Tibial nerve (tissue), 4 donors: ENCODE measurements around the gene PTPRD. TPM values are rescaled to one million over a fixed set of nuclear protein-coding genes. Genes with fewer than 3 reads are reported as not detected.

ENCODE experiments used
- DNase-seq, 2 donors: peaks; one replicate each; pipeline ENCODE4 v3.0.0-alpha.2; 2019; ENCODE audit warnings: low spot score in 2 of 2
- H3K27ac ChIP-seq, 4 donors: fragments of 200-600 bp; sonication (generic) in 3 of 4; one replicate each; pipeline ENCODE4 v1.5.1; 2017 to 2019; ENCODE audit warnings: mild to moderate bottlenecking in 1 of 4
- H3K27me3 ChIP-seq, 2 donors: fragments of 200-600 bp; sonication (generic) in 1 of 2; one replicate each; pipeline versions ENCODE4 v1.5.1 to v1.6.0; 2017 to 2019
- H3K36me3 ChIP-seq, 3 donors: fragments of 200-600 bp; sonication (generic); one replicate each; pipeline ENCODE4 v1.5.1; 2018 to 2019
- H3K4me1 ChIP-seq, 4 donors: fragments of 200-600 bp; sonication (generic) in 3 of 4; one replicate each; pipeline ENCODE4 v1.5.1; 2017 to 2019
- H3K4me3 ChIP-seq, 4 donors: fragments of 200-600 bp; sonication (generic) in 3 of 4; one replicate each; pipeline ENCODE4 v1.5.1; 2017 to 2019; ENCODE audit warnings: mild to moderate bottlenecking in 1 of 4, moderate library complexity in 1 of 4
- H3K9me3 ChIP-seq, 4 donors: fragments of 200-600 bp; sonication (generic) in 3 of 4; one replicate each; pipeline ENCODE4 v1.5.1; 2017 to 2019
- CTCF ChIP-seq, 5 experiments: fragments of 200-600 bp in 3 of 5; fragments of 450-650 bp in 2 of 5; sonication (generic) in 3 of 5; IDR thresholded peaks; one replicate each; pipeline ENCODE4 v1.5.1; 2016 to 2019; ENCODE audit warnings: antibody characterized with exemption in 5 of 5, mild to moderate bottlenecking in 3 of 5, moderate library complexity in 2 of 5
- EP300 ChIP-seq, 2 donors: sonication (generic); formaldehyde crosslinking; IDR thresholded peaks; one replicate each; pipeline ENCODE4 v1.6.1; 2017; ENCODE audit warnings: antibody characterized with exemption in 2 of 2, mild to moderate bottlenecking in 1 of 2
- POLR2A ChIP-seq, 2 donors: fragments of 450-650 bp; IDR thresholded peaks; one replicate each; pipeline ENCODE4 v1.6.1; 2017; ENCODE audit warnings: antibody characterized with exemption in 2 of 2, mild to moderate bottlenecking in 2 of 2, moderate library complexity in 2 of 2
- WGBS, 2 donors: methylation state at CpG; one replicate each; pipeline ENCODE4 v1.1.5; 2018; 5-methylcytosine and 5-hydroxymethylcytosine counted together
- total RNA-seq, 4 donors: library from RNA; depleted of rRNA; stranded (reverse); fragments of >200 nt; gene quantifications; one replicate each; pipeline ENCODE4 v1.1.0, GENCODE V29; 2016

PTPRD gene
- total RNA-seq, 4 donors from 2014 or later, result 1.7 to 13.2 (median 5.1) TPM

GRCh38 chr9:8628791-8629190 lies 1984.0 kb downstream of the PTPRD start:
- Histone ChIP-seq H3K27ac (no peak overlapping the region), H3K36me3 (no peaks in the 10 kb centered on the region), H3K9me3 (no peaks in the 10 kb centered on the region), H3K4me1 (no peaks in the 10 kb centered on the region), H3K4me3 (no peak overlapping the region), H3K27me3 (no peaks in the 10 kb centered on the region)
- TF ChIP-seq CTCF (IDR thresholded peaks at IDR 0.05) (no peak), POLR2A (IDR thresholded peaks at IDR 0.05) (no peak), EP300 (IDR thresholded peaks at IDR 0.05) (no peak)
- DNase-seq, result no peak

GRCh38 chr9:8627976-8628679 lies 1984.7 kb downstream of the PTPRD start:
- Histone ChIP-seq H3K9me3 (no peaks in the 10 kb centered on the region), H3K4me1 (no peaks in the 10 kb centered on the region), H3K27ac (no peak overlapping the region), H3K36me3 (no peaks in the 10 kb centered on the region), H3K27me3 (no peaks in the 10 kb centered on the region), H3K4me3 (no peak overlapping the region)
- DNase-seq, result no peak
- WGBS, 2 donors, result 61 to 65% methylated on average over 7 of the region's 7 CpGs
- no peak for TF ChIP-seq EP300 (IDR thresholded peaks at IDR 0.05)
- TF ChIP-seq POLR2A (IDR thresholded peaks at IDR 0.05), result no peak
- no peak for TF ChIP-seq CTCF (IDR thresholded peaks at IDR 0.05)

GRCh38 chr9:8622871-8623270 lies 1989.9 kb downstream of the PTPRD start:
- Histone ChIP-seq H3K4me1 (no peaks in the 10 kb centered on the region), H3K9me3 (no peaks in the 10 kb centered on the region), H3K27me3 (no peaks in the 10 kb centered on the region), H3K4me3 (no peak overlapping the region), H3K27ac (no peak overlapping the region), H3K36me3 (no peaks in the 10 kb centered on the region)
- 94 to 96% methylated on average over 2 of the region's 2 CpGs for WGBS, 2 donors
- no peak for TF ChIP-seq CTCF (IDR thresholded peaks at IDR 0.05)
- no peak for TF ChIP-seq EP300 (IDR thresholded peaks at IDR 0.05)
- TF ChIP-seq POLR2A (IDR thresholded peaks at IDR 0.05), result no peak
- DNase-seq, result no peak

- H3K27ac ChIP-seq, result no peak overlapping the region
- H3K27me3 ChIP-seq, result no peaks in the 10 kb centered on the region
- H3K36me3 ChIP-seq, result no peaks in the 10 kb centered on the region
- WGBS, 2 donors, result 89 to 92% methylated on average over 3 of the region's 3 CpGs
- no peaks in the 10 kb centered on the region for H3K9me3 ChIP-seq
- no peak overlapping the region for H3K4me3 ChIP-seq
- H3K4me1 ChIP-seq, result no peaks in the 10 kb centered on the region
- no peak for DNase-seq
- no peak for TF ChIP-seq POLR2A (IDR thresholded peaks at IDR 0.05)
- TF ChIP-seq CTCF (IDR thresholded peaks at IDR 0.05), result no peak
- no peak for TF ChIP-seq EP300 (IDR thresholded peaks at IDR 0.05)
Observed at GRCh38 chr9:8622222-8622802, 1990.5 kb downstream of the PTPRD start.

GRCh38 chr9:8621416-8621815 lies 1991.4 kb downstream of the PTPRD start:
- Histone ChIP-seq H3K27ac (no peak overlapping the region), H3K4me3 (no peak overlapping the region), H3K4me1 (no peaks in the 10 kb centered on the region), H3K36me3 (no peaks in the 10 kb centered on the region), H3K9me3 (no peaks in the 10 kb centered on the region), H3K27me3 (no peaks in the 10 kb centered on the region)
- no peak for DNase-seq
- TF ChIP-seq EP300 (IDR thresholded peaks at IDR 0.05) (no peak), CTCF (IDR thresholded peaks at IDR 0.05) (no peak), POLR2A (IDR thresholded peaks at IDR 0.05) (no peak)
- WGBS, 2 donors, result 82 to 88% methylated on average over 2 of the region's 2 CpGs
